ENCODE measurements around the gene SAPCD1.

Gene SAPCD1

DNA sequence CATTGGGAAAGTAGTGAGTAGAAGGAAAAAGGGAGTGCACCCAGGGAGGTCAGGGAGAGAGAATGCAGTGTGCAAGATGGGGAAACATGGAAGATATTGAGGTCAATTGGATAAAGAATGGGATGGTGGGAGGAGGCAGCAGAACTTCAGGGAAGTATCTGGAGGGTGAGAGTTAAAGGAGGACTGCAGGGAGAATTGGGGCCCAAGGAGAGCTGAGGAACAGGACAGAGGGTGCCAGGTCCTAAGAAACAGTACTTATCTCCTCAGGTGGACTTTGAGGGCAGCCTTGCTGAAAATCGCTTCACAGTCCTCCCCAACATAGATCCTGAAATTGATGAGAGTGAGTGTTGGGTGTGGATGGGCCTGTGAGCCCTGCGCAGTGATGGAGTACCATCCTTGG, 4.2 kb upstream of the SAPCD1 start:
- DNase-seq = no peak

GRCh38 chr6:31760790-31761189, 1.7 kb upstream of the SAPCD1 start:
- no peak for DNase-seq

- DNase-seq = no peak
These were observed 1.1 kb upstream of the SAPCD1 start for GRCh38 chr6:31761343-31761742.

- no peak for DNase-seq
These were observed 592 bp downstream of the SAPCD1 start for GRCh38 chr6:31762878-31763618.

DNA sequence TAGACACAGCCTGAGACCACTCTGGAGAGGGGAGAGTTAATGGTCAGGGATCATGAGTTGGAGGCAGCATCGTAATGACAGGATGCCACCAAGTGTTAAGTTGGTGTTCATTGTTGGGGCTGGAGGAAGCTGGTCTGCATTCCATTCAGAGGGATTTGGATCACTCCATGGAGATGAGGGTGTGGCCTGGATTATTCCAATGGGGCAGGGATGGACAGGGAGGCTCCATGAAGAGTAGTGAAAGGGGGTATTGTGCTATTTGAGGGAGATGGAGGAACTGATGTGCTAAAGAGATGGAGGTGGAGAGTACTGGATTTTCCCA, 1.1 kb downstream of the SAPCD1 start:
- no peak for DNase-seq

DNA sequence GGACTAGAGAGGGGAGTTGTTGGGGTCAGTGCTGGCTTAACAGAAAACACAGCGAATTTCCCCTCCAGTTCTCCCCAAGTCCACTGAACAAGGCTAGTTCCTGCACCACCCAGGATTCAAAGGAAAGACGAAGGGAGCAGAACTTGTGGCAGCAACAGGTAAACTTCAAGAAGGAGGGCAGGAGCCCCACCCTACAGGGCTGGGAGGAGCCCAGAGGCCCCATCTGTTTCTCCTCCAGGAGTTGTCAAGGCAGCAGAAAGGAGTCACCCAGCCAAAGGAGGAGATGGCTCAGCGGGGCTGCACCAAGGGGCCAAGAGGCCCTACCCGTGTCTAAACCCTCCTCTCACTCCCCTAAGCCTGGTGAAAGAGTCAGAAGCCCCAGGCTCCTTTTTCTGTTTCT, 1.7 kb downstream of the SAPCD1 start:
- DNase-seq = no peak

DNA sequence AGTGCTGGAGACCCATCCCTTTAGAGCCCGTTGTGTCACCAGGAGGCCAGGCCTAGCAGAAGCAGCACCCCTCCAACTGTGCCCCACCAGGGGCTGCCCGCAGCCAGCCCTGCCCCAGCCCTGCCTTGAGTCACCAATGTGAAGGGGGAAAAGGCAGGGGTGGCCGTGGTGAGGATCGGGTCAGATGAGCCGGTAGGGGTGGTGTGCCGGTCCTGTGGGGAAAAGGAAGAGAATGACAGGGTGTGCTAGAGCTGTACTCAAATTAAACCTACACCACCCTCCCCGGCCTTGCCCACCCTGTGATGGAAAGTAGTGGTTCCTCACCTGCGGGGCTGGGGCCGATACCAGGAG, 3.1 kb downstream of the SAPCD1 start:
- no peak for DNase-seq

DNA sequence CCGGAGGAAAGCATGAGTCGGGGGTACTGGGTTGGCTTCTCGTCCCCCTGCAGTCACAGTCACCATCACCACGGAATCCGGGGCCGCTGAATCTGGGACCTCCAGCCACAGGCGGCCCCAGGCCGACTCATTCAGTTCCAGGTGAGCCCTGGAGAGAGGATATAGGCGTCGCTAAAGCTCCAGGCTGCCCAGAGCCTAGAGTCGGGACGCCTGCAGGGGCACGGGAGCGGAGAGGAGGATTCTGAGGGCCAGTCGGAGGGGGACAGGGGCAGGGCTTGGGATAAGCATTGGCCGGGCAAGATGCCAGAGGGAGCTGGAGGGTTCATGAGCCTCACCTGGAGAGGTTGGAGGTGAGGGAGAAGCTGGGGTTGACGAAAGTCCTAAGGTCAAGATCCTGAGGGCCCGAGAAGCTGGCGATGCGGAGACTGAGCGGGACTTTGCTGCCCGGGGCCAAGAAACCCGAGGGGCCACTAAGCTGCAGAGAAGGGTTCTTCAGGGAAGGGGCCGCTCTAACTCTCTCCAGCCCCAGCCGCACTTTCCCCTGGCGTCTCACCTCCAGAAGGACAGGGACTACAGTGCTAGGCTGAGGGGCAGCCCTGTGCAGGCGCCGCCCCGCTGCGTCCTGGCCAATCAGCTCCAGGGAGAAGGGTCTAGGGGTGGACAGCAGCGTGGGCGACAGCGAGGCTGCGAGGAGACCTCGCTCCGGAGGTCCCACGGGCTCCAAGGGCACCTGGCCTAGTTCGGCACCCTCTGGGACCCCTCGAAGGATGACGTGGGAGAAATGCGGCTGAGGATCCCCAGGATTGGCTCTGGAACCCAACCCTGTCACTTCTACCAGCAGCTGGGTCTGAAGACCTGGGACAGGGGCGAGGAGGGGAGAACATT, 3.7 kb downstream of the SAPCD1 start:
- no peak for DNase-seq

DNA sequence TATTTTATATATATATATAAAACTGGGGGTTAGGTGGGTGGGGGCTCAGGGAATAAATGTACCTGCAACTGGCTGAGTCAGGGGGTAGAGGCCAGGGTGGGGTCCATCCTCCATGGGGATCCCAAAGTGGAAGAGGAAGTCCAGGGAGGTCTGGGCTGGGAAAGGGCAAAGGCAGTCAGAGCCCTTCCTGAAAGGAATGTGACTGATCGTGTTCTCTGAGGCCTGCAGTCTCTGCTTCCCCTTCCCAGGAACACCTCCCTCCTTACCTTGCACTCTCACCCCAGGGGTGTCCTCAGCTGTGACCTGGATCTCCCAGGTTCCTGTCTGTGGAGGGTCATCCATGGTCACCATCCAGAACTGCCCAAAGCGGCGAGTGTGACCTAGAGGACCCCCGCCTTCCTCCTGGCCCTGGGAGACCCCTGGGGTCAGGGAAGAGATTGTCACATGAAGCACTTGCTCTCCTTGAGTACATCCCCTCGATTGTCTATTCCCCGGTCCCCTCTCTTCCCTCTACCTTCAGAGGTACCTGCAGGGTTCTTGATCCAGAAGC, 4.7 kb downstream of the SAPCD1 start:
- peak in 2 of 3 donors; percentile 22 to 27 for DNase-seq

GRCh38 chr6:31768363-31769257, 6.2 kb downstream of the SAPCD1 start:
- DNase-seq = peak; percentile 81 to 90 (median 86)

DNA sequence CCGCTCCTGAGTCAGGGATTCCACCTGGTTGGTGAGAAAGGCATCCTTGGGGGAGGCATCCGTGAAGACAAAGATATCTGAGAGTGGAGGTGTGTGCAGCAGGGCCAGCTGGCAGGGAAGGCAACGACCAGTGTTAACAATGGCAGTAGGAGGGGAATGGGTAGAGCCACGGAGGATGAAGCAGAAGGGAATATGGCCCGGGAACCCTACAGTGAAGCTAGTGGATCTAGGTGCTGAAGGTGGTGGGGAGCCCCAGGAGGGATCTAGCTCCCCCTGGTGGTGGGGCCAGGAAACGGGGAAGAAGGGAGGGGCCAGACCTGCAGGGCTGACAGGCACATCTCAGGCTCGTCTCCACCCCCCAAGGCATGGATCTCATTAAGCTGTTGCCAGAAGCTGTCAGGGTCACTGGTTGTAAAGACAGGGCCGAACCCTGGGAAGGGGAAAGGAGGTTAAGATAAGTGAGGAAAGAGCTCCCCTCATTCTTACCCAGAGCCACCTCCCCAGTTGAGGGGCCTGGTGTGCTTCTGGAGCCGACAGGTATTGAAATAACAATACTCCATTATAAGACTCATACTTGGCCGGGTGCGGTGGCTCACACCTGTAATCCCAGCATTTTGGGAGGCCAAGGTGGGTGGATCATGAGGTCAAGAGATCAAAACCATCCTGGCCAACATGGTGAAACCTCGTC, 7.4 kb downstream of the SAPCD1 start:
- DNase-seq = peak; percentile 76 to 90 (median 83)

GRCh38 chr6:31770860-31771259, 8.4 kb downstream of the SAPCD1 start:
- no peak for DNase-seq

DNA sequence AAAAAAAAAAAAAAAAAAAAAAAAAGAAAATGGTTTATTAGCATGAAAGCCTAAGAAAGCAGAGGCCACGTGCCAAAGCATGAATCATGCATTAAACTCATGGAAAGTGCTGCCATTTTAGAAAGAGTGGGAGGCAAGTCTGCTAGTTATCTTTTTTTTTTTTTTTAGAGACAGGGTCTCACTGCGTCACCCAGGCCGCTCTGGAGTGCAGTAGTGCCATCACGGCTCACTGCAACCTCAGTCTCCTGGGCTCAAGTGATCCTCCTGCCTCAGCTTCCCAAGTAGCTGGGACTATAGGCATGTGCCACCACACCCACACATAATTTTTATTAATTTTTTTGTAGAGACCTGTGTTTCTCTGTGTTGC, 9.5 kb downstream of the SAPCD1 start:
- DNase-seq = peak in 2 of 3 donors; percentile 48 to 52

DNA sequence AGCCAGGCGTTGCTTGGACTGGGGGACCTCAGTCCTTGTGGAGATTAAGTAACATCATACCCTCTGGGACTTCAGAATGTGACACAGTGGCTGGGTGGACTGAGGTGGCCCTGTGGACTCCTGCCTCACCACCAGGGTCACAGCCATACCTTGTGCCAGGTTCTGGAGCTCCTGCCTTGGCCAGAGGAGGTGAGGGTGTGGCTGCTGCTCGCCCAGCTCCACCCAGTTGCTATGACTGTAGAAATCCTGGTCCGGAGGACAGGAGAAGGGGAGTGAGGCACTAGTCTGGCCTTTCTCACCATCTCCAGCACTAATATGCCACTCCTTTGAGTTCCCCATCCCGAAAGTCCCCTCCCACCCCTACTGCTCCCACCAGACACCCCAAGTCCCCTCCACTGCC, 12.7 kb downstream of the SAPCD1 start:
- DNase-seq = no peak

DNA sequence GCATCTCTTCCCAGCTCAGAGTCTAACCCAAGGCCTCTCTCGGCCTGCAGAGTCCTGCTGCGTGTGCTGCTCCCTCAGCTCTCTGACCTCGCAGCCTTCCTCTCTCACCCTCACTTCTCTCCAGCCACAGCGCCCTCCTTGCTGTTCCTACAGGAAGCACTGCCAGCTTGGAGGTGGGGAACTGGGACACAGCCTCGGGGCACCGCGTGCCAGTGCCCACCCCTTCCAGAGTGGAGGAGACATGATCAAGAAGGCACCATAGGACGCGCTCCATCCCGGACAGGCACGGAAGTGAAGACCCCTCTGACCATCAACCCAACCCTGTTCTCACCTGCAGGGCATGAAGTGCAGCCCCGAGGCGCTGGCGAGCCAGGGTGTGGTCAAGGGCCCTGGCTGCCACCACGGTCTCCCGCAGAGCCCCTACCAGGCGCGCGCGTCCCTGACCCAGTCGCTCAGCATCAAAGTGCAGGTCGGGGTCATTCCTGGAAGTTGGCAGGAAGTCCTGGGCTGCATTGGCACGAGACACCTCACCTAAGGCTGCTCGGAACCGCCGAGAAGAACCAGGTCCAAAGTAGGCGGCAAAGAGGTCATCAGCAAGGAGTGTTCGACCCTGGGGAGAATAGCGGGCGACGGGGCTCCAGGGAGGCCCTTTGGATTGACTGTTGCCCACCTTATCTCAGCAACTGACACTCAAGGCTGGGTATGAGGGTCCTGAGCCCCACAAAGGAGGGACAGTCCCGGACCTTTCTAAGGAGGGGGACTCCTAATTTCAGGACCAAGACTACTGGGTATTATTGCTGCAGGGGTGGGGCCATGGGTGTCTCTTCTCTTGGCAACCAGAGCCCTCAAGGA, 13.4 kb downstream of the SAPCD1 start:
- DNase-seq = no peak

DNA sequence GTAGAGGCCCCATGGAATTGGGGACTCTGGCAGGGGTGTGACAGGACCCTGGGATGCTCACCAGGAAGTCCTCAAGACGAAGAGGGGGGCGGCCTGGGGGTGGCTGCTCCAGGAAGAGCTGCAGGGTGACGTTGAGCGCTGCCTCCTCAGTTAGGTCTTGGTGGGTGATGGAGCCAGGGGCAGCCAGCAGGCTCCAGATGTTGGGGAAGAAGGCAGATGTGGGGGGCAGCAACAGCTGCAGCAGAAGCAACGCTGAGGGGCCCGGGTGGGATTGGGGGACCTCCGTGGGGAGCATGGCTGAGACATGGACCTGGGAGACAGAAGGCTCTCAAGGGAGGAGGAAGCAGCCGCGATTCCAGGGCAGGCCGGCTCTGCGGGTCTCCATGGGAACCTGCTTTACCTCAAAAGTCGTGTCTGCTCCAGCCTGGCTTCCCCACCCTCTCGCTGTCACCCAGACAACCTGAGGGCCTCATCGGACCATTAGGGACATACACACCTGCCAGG, 14.1 kb downstream of the SAPCD1 start:
- no peak for DNase-seq

DNA sequence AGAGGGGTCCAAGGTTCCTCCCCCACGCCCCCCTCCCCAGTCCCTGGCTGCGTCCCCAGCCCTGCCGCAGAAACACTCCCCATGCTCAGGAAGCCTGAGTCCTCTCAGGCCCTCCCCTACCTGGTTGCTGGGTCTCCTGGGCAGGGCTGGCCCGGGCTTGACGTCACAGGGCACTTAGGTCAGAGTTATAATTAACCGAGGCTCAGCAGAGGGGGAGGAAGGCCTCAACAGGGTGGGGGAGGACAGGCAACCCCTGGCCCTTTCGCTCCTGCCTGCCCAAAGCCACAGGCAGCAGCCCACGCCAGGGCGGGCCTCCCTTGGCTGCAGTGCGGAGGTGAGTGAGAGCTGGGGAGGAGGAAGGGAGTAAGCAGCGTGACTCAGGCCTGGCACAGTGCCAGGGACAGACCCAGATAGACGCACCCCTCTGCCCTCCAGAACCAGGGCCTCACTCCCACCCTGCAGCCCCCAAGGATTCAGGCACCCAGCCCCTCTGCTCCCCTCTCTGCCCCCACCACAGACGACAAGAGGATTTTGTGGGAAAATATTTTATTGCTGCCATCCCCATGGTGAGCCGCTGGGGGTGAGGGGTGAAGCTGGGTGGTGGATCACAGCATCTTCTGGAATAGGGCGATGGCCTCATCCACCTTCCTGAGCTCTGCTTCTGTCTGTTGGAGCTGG, 14.7 kb downstream of the SAPCD1 start, which contains the start of gene VWA7:
TSS of gene VWA7 (minus strand) at position 340 of the 678 bp plus-strand sequence. CDS start 549 bp downstream, outside the sequence.
- peak; percentile 82 to 90 (median 86) for DNase-seq

- no peak for DNase-seq
These were observed 15.2 kb downstream of the SAPCD1 start for GRCh38 chr6:31777667-31778050.

- no peak for DNase-seq
These were observed 15.7 kb downstream of the SAPCD1 start for GRCh38 chr6:31778193-31778592.
